Stimulated activated naive CD8-positive, alpha-beta T cell treated with anti-CD3 and anti-CD28 coated beads, Interleukin-15, Interleukin-2, amounts not matched to agents 100 ng/mL and 50 ng/mL, for 24 hours (primary cell): ENCODE data around the gene FAM174C.
A peak's percentile ranks its signal among the peaks of the same experiment; 100 is the strongest.

Experiments used
- H3K27ac Mint-ChIP-seq: one replicate; pipeline ENCODE4 v1.8.0; 2021; ENCODE audit warnings: mild to moderate bottlenecking, mixed read lengths
- H3K27me3 Mint-ChIP-seq: one replicate; pipeline ENCODE4 v1.8.0; 2021; ENCODE audit warnings: mixed read lengths
- H3K36me3 Mint-ChIP-seq: one replicate; pipeline ENCODE4 v1.8.0; 2021; ENCODE audit warnings: low read depth, mixed read lengths
- H3K4me1 Mint-ChIP-seq: one replicate; pipeline ENCODE4 v1.8.0; 2021; ENCODE audit warnings: low read depth, mixed read lengths
- H3K4me3 Mint-ChIP-seq: one replicate; pipeline ENCODE4 v1.8.0; 2021; ENCODE audit warnings: mild to moderate bottlenecking, mixed read lengths
- H3K9me3 Mint-ChIP-seq: one replicate; pipeline ENCODE4 v1.8.0; 2021; ENCODE audit warnings: mixed read lengths

Gene FAM174C

DNA sequence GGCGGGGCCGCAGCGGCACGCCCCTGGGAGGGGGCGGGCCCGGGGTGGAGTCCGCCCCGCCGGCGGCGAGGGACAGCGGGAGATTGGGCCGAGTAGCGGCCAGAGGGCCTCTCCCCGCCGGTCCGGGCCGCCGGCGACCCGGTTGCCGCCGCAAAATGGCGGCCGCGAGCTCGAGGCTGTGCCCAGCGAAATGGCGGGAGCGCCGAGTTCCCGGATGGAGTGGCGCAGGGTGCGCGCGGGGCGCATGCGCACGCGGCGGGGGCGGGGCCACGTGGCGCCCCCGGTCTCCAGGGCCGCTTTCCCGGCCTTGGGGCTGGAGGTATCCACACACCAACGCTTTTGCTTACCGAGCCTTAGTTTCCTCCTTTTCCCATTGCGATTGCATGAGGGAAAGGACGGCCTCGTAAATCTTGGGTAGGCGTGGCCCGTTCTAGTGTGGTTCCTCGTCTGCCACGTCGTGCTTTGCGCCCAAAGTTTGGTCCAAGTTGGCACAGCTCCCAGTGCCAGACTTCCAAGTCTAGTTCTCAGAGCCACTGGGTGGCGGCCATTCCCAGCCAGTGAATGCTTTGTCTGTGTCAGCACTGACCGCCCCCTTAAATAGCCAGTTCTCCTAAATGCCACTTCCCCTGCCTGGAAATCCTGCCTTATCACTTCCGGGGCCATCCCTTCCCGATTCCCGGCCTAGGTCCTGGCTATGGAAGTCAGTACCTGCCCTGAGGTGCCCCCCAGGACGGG lies 5.7 kb upstream of the FAM174C start:
- peak overlapping the region; percentile 95 for H3K4me3 Mint-ChIP-seq
- no peaks in the 10 kb centered on the region for H3K9me3 Mint-ChIP-seq
- peak overlapping the region; percentile 98 for H3K27ac Mint-ChIP-seq
- H3K27me3 Mint-ChIP-seq = no peaks in the 10 kb centered on the region
- H3K36me3 Mint-ChIP-seq = peaks cover 46% of the 10 kb centered on the region
- H3K4me1 Mint-ChIP-seq = peaks cover 78% of the 10 kb centered on the region

DNA sequence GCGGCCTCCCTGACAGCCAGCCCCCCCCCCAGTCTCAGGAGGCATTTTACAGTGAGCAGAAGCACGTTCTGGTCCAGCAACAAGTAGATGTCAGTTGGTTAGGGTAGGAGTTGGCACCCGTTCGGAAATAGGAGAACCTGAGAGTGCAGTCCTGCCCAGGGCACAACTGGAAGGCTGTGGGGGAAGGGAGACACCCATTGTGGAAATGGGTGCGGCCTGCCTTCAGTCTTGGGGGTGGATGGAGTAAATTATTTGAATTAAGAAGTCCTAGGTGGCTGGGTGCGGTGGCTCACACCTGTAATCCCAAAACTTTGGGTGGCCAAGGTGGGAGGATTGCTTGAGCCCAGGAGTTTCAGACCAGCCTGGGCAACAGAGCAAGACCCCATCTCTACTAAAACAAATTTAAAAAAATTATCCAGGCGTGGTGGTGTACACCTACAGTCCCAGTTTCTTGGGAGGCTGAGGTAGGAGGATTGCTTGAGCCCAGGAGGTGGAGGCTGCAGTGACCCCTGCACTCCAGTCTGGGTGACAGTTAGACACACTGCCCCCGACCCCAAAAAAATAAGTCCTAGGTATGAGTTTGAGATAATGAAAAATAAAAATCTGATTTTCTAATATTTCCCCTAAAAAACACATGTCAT lies 5.0 kb upstream of the FAM174C start:
- Mint-ChIP-seq H3K27me3 (no peaks in the 10 kb centered on the region), H3K27ac (peak overlapping the region; percentile 98), H3K4me3 (peak overlapping the region; percentile 95), H3K4me1 (peaks cover 73% of the 10 kb centered on the region), H3K36me3 (peaks cover 47% of the 10 kb centered on the region), H3K9me3 (no peaks in the 10 kb centered on the region)

DNA sequence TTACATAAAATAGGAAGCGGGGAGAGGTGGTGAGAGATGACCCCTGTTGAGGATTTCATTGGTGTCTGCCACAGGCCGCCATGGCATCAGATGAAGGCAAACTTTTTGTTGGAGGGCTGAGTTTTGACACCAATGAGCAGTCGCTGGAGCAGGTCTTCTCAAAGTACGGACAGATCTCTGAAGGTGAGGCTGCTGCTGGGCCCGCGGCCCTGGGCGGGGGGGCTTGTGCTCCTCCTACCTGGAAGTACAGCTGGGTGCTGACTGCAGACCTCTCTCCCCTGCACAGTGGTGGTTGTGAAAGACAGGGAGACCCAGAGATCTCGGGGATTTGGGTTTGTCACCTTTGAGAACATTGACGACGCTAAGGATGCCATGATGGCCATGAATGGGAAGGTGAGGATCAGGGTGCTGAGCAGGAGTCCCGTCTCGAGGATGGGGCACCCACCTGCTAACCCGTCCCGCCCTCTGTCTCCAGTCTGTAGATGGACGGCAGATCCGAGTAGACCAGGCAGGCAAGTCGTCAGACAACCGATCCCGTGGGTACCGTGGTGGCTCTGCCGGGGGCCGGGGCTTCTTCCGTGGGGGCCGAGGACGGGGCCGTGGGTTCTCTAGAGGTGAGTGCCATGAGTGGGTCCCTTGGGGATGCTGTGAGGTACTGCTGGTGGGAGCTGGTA lies 4.3 kb upstream of the FAM174C start:
- Mint-ChIP-seq H3K36me3 (peaks cover 47% of the 10 kb centered on the region), H3K4me3 (peak overlapping the region; percentile 95), H3K9me3 (no peaks in the 10 kb centered on the region), H3K27ac (peak overlapping the region; percentile 98), H3K27me3 (no peaks in the 10 kb centered on the region), H3K4me1 (peaks cover 66% of the 10 kb centered on the region)

DNA sequence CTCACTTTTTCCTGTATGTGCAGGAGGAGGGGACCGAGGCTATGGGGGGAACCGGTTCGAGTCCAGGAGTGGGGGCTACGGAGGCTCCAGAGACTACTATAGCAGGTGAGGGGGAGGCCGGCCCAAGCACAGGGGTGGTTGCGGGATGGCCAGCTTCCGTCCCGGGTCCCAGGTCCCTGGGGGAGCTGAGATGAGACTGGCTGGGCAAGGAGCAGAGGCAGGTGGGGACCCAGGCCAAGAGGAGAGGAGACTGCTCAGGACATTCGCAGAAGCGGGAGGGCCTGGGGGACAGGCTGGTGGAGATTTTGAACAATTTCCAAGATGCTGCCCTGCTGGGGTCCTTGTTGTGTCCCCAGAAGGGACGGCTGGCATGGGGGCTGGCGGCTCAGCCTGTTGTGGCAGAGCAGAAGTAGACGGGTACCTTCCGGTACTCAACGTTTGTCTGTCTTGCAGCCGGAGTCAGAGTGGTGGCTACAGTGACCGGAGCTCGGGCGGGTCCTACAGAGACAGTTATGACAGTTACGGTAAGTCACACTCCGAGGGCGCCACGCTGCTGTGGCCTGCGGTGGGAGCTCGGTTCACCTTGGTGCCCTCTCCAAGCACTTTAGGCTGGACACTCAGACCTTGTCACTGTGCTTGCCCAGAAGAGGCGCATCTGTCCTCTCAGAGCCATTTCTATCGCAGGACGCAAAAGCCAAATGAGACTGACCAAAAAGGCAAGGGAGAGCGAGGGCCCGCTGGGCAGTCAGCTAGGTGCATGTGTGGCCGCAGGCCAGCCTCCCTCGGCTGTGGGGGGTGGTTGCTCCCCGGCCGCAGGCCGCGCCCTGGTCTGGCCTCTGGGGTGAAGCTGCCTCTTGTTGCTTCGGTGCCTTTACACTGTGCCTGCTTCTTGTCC lies 3.6 kb upstream of the FAM174C start:
- Mint-ChIP-seq H3K27me3 (no peaks in the 10 kb centered on the region), H3K4me3 (peak overlapping the region; percentile 95), H3K4me1 (peaks cover 69% of the 10 kb centered on the region), H3K27ac (peak overlapping the region; percentile 98), H3K36me3 (peaks cover 51% of the 10 kb centered on the region), H3K9me3 (no peaks in the 10 kb centered on the region)

DNA sequence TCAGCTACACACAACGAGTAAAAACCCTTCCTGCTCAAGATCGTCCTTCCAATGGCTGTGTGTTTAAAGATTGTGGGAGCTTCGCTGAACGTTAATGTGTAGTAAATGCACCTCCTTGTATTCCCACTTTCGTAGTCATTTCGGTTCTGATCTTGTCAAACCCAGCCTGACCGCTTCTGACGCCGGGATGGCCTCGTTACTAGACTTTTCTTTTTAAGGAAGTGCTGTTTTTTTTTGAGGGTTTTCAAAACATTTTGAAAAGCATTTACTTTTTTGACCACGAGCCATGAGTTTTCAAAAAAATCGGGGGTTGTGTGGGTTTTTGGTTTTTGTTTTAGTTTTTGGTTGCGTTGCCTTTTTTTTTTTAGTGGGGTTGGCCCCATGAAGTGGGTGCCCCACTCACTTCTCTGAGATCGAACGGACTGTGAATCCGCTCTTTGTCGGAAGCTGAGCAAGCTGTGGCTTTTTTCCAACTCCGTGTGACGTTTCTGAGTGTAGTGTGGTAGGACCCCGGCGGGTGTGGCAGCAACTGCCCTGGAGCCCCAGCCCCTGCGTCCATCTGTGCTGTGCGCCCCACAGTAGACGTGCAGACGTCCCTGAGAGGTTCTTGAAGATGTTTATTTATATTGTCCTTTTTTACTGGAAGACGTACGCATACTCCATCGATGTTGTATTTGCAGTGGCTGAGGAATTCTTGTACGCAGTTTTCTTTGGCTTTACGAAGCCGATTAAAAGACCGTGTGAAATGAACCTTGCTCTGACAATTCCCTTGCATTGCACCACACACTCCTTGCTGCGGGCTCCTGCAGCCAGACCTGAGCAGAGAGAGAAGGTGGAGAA lies 2.7 kb upstream of the FAM174C start:
- Mint-ChIP-seq H3K9me3 (no peaks in the 10 kb centered on the region), H3K4me1 (peaks cover 66% of the 10 kb centered on the region), H3K27me3 (no peaks in the 10 kb centered on the region), H3K27ac (peak overlapping the region; percentile 84), H3K4me3 (peak overlapping the region; percentile 95), H3K36me3 (peaks cover 55% of the 10 kb centered on the region)

DNA sequence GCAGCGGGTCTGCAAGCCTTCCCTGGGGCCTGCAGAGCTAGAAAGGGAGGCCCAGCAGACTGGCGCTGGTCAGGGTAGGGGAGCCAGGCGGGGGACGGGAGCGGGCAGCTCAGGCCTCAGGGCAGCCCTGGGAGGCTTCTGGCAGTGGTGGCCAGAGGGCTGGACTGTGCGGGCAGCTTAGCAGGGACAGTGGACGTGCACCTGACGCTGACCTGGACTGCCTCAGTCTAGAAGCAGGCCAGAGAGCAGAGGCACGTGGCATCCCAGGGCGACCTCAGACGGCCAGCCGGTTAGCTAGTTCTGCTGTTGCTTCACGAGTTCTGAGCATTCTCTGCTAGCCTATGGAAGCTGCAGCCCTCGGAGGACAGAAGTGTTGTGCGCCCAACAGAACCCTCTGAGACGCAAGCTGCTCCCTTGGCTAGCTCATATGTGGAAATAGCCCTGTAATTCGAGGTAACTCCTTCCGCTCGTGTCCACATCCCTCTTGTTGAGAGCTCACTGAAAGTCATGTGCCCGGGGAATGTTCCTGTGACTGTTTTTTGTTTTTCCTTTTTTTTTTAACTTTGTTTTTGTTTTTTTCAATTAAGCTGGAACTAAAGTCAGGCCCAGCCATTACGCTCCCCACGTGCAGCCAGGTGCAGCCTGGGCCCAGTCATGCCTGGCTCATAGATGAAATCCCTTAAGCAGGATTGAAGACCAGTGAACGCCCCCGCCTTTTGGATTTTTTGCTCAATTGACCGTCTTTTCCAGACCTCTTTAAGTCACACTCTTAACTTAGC lies 1.9 kb upstream of the FAM174C start:
- H3K27ac Mint-ChIP-seq = peak overlapping the region; percentile 84
- H3K9me3 Mint-ChIP-seq = no peaks in the 10 kb centered on the region
- peak overlapping the region; percentile 95 for H3K4me3 Mint-ChIP-seq
- peaks cover 60% of the 10 kb centered on the region for H3K36me3 Mint-ChIP-seq
- H3K4me1 Mint-ChIP-seq = peaks cover 62% of the 10 kb centered on the region
- no peaks in the 10 kb centered on the region for H3K27me3 Mint-ChIP-seq

DNA sequence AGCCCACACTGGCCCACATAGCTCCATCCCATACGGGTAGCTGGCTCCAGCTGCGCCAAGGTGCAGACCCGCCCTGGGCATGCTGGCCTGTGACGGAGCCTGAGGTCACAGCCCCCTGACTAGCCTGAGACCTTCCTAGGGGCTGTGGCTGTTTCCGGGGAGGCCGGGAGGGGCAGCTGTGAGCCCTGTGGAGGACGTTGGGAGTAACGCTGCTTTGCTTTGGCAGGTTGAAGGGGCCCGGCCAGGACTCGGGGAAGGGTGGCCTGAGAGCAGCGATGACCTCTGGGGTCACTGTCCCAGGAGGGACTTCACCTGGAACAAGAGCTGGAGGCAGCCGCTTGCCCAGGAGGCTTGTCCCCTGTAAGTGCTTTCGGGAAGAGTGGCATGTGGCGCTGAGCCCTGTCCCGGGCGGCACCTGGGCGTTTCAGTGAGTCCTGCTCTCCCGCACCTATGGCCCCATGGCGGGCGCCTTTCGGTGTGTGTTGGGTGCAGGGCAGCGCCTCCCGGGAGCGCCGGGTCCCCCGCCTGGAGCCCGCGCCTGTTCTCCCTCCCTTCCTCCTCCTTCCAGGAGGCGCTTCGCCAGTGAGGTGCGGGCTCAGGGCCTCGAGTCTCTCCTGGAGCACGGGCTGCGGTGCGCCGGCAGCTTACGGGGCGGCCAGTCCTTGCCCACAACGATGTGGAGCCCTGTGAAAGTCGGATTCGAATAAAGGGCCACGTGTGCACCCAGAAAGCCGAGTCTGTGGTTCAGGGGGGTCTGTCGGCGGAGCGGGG lies 1.1 kb upstream of the FAM174C start:
- peaks cover 57% of the 10 kb centered on the region for H3K4me1 Mint-ChIP-seq
- H3K27me3 Mint-ChIP-seq = no peaks in the 10 kb centered on the region

DNA sequence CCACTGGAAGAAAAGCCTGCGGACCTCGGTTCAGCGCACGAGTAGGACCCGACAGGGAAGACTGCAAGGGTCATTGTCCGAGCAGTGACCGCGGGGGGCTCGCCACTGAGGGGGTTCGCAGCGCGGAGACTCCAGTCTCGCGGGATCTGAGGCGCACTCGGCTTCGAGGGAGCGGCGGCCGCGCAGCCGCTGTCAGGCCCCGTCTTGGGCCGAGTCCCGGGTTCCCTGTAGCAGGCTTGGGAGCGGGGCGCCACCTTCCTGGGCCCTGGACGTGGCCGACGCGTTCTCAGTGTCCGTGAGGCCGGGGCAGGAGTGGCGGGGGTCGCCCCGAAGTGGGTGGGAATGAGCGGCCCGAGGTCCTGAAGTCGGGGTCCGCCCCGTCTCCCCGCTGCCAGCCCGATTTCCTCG lies 474 bp upstream of the FAM174C start:
- H3K4me1 Mint-ChIP-seq = peaks cover 58% of the 10 kb centered on the region
- H3K9me3 Mint-ChIP-seq = no peaks in the 10 kb centered on the region
- H3K27ac Mint-ChIP-seq = peak overlapping the region; percentile 68
- peaks cover 58% of the 10 kb centered on the region for H3K36me3 Mint-ChIP-seq
- H3K4me3 Mint-ChIP-seq = peak overlapping the region; percentile 77
- H3K27me3 Mint-ChIP-seq = no peaks in the 10 kb centered on the region

More for the DNA sequence above, 1.1 kb upstream of the FAM174C start:
- Mint-ChIP-seq H3K27ac (peak overlapping the region; percentile 68), H3K36me3 (peaks cover 60% of the 10 kb centered on the region), H3K9me3 (no peaks in the 10 kb centered on the region), H3K4me3 (peak overlapping the region; percentile 77)

DNA sequence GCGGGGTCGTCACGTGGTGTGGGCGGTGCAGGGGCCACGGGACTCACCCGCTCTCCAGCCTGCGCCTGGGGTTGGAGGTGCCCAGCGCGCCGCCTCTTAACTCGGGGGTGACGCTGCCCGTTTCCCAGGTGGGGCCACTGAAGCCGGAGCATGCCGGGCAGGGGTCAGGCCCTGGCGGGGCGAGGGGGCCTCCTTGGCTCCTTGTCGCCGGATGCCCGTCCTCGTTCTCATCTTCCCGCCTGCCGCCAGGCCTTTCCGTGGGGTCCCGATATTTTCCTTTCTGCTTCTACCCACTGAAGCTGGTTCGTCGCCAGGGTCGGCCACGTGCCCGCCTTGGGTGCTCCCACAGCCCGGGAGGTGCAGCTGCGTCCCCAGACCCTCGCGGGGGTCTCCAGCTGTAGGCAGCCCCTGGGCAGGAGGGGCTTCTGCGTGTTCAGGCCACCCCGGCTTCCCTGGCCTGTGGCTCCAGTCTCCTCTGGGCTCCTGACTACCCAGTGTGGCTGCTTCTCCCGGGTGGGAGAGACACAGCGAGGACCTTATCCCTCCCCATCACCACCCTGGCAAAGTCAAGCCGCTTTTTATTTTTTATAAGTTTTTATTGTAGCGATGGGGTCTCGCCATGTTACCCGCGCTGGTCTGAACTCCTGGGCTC lies 772 bp downstream of the FAM174C start:
- Mint-ChIP-seq H3K27me3 (no peaks in the 10 kb centered on the region), H3K9me3 (no peaks in the 10 kb centered on the region), H3K4me1 (peaks cover 48% of the 10 kb centered on the region), H3K4me3 (peak overlapping the region; percentile 86), H3K27ac (peak overlapping the region; percentile 92), H3K36me3 (peaks cover 45% of the 10 kb centered on the region)

DNA sequence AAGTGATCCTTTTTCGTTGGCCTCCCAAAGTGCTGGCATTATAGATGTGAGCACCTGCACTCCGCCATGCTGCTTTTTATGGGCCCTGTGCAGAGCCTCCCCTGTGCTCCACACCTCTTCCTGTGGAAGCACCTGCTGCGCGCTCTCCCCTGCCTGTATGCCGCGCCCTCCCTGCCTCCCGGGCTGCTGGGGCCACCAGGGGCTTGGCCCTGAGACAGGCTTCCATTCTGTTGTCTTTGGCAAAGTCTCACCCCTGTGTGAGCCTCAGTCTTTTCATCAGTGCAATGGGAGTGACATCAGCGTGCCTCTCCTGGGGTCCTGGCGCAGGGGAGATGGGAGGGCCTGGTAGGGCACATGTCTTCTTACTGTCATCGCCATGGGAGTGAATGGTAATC lies 1.3 kb downstream of the FAM174C start:
- no peaks in the 10 kb centered on the region for H3K9me3 Mint-ChIP-seq
- peak overlapping the region; percentile 92 for H3K27ac Mint-ChIP-seq
- peaks cover 43% of the 10 kb centered on the region for H3K4me1 Mint-ChIP-seq
- H3K36me3 Mint-ChIP-seq = peaks cover 40% of the 10 kb centered on the region
- peak overlapping the region; percentile 86 for H3K4me3 Mint-ChIP-seq
- no peaks in the 10 kb centered on the region for H3K27me3 Mint-ChIP-seq

DNA sequence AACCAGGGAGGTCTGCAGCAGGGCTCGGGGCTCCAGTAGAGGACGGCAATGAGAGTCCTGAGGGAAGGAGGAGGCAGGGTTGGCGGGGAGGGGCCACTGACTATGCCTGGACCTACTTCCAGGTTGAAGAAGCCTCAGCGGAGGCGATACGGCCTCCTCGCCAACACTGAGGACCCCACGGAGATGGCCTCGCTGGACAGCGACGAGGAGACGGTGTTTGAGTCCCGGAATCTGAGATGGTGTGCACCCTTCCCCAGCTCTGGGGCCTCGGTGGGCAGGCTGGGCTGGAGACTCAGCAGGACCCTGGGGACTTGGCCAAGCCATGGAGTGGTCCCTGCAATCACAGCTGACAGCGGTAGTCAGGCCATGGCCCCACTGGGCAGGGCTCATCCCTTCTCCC lies 1.7 kb downstream of the FAM174C start:
- no peaks in the 10 kb centered on the region for H3K9me3 Mint-ChIP-seq
- peaks cover 36% of the 10 kb centered on the region for H3K36me3 Mint-ChIP-seq
- no peaks in the 10 kb centered on the region for H3K27me3 Mint-ChIP-seq
- peak overlapping the region; percentile 92 for H3K27ac Mint-ChIP-seq
- H3K4me3 Mint-ChIP-seq = peak overlapping the region; percentile 86
- peaks cover 39% of the 10 kb centered on the region for H3K4me1 Mint-ChIP-seq

DNA sequence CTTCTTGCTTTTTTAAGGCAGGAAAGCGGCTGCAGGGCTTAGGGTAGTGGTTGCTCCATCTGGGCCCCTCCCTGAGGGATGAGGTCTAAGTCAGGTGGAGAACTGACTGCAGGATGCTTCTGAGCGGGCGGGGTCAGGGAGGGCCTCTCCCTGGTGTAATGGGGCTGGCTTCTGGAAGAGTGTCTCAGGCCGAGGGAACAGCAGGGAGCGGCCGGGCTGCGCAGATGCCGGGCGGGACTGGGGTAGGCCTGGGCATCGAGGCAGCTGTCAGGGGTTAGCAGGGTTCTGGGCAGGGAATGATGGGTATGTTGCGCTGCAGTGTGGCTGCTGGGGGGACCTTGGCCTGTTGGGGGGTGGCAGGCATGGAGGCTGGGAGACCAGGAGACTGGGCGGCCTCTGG lies 2.7 kb downstream of the FAM174C start:
- Mint-ChIP-seq H3K9me3 (no peaks in the 10 kb centered on the region), H3K4me1 (peaks cover 29% of the 10 kb centered on the region), H3K27ac (peak overlapping the region; percentile 45), H3K4me3 (peak overlapping the region; percentile 45), H3K27me3 (no peaks in the 10 kb centered on the region), H3K36me3 (peaks cover 25% of the 10 kb centered on the region)
